ENCODE measurements around the gene PLCD1.
"Not testable (repeated sequence)": the region's sequence is repeated elsewhere in the genome, so short reads cannot be mapped to it uniquely, and the experiment has no call there.

Gene PLCD1

DNA sequence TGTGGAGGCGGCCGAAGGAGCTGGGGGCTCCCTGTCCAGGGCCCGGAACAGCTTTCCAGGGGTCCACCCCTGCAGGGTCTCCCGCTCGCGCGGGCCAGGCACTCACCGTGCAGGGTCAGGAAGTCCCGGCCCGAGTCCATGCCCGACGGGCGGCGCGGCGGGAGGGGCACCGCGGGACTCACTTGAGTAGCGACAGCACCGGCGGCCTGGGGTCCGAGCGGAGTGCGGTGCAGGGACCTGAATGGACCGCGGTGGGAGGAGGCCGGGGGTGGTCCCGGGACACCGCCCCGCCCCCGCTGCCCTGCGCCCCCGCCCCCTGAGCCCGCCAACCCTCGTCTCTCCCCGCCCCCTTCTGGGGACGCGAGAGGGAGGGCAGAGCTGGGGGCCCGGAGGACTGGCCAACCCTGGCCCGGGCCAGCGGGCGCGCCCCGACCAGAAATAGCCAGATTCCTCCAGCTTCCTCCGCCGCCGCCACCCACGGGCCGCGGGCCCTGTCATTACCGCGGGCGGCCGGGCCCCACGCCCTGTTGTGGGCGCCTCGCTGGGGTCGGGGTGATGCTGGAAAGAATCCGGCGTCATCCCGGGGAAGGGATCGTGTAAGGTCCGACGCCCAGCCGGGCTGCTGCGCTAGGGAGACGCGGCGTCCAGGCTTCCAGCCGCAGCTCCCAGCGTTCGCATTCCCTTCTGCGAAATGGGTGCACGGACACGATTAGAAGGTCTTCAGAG is at the start of gene PLCD1:
Gene PLCD1 (minus strand): TSS at position 243 of the 726 bp plus-strand sequence. CDS start 103 bp downstream, at position 140.
- no peak within 1 kb of the TSS for H3K27ac ChIP-seq (ENCODE audit: low read length)
- H3K4me3 ChIP-seq (ENCODE audit: low read length) = no peak within 1 kb of the TSS
- no peaks in the 10 kb centered on the region for H3K9me3 ChIP-seq (ENCODE audit: insufficient read depth, low read length)
- no peak within 1 kb of the TSS for H3K9ac ChIP-seq (ENCODE audit: low read length)
- H3K4me2 ChIP-seq (ENCODE audit: low read length) = no peak within 1 kb of the TSS
- no peaks in the 10 kb centered on the region for H3K27me3 ChIP-seq (ENCODE audit: low read depth, low read length)
- no peak within 1 kb of the TSS for H2AFZ ChIP-seq (ENCODE audit: low read depth, low read length)
- TF ChIP-seq, protein P1, sequence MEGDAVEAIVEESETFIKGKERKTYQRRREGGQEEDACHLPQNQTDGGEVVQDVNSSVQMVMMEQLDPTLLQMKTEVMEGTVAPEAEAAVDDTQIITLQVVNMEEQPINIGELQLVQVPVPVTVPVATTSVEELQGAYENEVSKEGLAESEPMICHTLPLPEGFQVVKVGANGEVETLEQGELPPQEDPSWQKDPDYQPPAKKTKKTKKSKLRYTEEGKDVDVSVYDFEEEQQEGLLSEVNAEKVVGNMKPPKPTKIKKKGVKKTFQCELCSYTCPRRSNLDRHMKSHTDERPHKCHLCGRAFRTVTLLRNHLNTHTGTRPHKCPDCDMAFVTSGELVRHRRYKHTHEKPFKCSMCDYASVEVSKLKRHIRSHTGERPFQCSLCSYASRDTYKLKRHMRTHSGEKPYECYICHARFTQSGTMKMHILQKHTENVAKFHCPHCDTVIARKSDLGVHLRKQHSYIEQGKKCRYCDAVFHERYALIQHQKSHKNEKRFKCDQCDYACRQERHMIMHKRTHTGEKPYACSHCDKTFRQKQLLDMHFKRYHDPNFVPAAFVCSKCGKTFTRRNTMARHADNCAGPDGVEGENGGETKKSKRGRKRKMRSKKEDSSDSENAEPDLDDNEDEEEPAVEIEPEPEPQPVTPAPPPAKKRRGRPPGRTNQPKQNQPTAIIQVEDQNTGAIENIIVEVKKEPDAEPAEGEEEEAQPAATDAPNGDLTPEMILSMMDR (IDR thresholded peaks at IDR 0.05; ENCODE audit: low read depth, low read length) = no peak
- TF ChIP-seq EZH2phosphoT487 (IDR thresholded peaks at IDR 0.05; ENCODE audit: low read depth) = no peak
- H3K36me3 ChIP-seq (replicated peaks; ENCODE audit: low read depth, low read length) = no peaks in the 10 kb centered on the region
- peaks cover 7% of the 10 kb centered on the region for H3K4me1 ChIP-seq (ENCODE audit: low read length)
- no peaks in the 10 kb centered on the region for H3K79me2 ChIP-seq (ENCODE audit: low read length)
- no peaks in the 10 kb centered on the region for H4K20me1 ChIP-seq (ENCODE audit: insufficient read depth, low read length)

DNA sequence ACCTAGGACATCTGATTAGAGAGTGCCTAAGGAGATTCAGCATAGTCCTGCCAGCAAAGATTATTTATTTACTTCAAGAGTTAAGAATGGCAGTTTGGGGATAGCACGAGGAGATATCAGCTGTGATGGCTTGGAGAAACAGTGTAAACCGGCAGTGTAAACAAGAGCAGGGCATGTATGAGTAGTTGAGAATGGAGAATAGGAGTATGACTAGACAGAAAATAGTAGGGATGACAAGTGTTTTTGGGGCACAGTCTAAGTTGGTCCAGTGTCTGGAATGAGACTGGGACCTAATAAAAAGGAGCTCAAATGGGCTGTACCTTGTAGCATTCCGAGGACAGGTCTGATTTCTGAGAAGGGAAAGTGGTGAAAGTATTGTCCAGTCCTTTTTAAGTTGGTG is 47.6 kb upstream of the PLCD1 start:
- not testable (repeated sequence) for H3K4me3 ChIP-seq (ENCODE audit: low read length); H3K36me3 ChIP-seq (replicated peaks; ENCODE audit: low read depth, low read length); H3K4me1 ChIP-seq (ENCODE audit: low read length); H3K9ac ChIP-seq (ENCODE audit: low read length); H2AFZ ChIP-seq (ENCODE audit: low read depth, low read length); H3K4me2 ChIP-seq (ENCODE audit: low read length); H3K9me3 ChIP-seq (ENCODE audit: insufficient read depth, low read length); H4K20me1 ChIP-seq (ENCODE audit: insufficient read depth, low read length); H3K27me3 ChIP-seq (ENCODE audit: low read depth, low read length); H3K27ac ChIP-seq (ENCODE audit: low read length); H3K79me2 ChIP-seq (ENCODE audit: low read length)

DNA sequence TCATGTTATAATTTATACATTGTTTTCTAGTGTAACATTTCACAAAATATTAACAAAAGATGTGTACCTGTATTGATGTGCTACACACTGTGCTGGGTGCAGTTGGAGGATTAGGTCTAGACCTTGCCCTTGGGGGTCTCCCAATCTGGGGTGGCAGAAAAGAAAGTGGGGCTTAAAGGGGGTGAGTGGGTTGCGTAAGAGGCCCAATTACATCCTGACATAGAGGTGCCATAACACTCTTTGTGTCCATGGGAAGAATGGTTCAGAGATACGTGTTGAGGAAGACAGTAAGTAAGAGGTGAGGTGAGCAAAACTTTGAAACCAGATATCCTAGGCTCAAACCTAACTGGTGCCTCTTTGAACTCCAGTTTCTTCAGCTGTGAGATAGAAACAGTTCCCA is 40.6 kb upstream of the PLCD1 start:
- H3K4me2 ChIP-seq (ENCODE audit: low read length) = no peak overlapping the region

DNA sequence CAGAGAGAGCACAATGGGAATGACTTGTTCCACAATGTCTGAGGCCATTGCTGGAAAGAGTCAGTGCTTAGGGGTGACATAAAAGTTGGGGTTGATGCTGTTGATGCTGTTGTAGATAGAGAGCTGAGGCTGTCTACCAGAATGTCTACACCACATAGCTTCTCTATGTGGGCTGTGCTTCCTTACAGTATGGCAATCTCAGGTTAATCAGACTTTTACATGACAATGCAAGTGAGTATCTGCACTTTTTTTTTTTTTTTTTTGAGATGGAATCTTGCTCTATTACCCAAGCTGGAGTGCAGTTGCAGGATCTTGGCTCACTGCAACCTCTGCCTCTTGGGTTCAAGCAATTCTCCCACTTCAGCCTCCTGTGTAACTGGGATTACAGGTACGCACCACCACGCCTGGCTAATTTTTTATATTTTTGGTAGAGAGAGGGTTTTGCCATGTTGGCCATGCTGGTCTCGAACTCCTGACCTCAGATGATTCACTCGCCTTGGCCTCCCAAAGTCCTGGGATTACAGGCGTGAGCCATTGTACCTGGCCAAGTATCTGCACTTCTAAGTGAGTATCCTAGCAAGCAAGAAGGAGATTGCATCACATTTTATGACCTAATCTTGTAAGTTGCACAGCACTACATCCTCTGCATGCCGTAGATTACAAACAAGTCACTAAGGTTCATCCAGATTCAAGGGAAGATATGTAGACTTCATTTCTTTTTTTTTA is 38.2 kb upstream of the PLCD1 start:
- TF ChIP-seq, protein P1 (IDR thresholded peaks at IDR 0.05; ENCODE audit: low read depth, low read length) = no peak
- no peak for TF ChIP-seq EZH2phosphoT487 (IDR thresholded peaks at IDR 0.05; ENCODE audit: low read depth)
- H3K27ac ChIP-seq (ENCODE audit: low read length) = no peak overlapping the region
- peaks cover 24% of the 10 kb centered on the region for H3K27me3 ChIP-seq (ENCODE audit: low read depth, low read length)
- no peaks in the 10 kb centered on the region for H3K36me3 ChIP-seq (replicated peaks; ENCODE audit: low read depth, low read length)
- no peak overlapping the region for H3K9ac ChIP-seq (ENCODE audit: low read length)
- H3K4me1 ChIP-seq (ENCODE audit: low read length) = no peaks in the 10 kb centered on the region
- no peak overlapping the region for H3K4me3 ChIP-seq (ENCODE audit: low read length)
- H2AFZ ChIP-seq (ENCODE audit: low read depth, low read length) = no peak overlapping the region
- H3K4me2 ChIP-seq (ENCODE audit: low read length) = no peak overlapping the region
- H3K79me2 ChIP-seq (ENCODE audit: low read length) = no peaks in the 10 kb centered on the region
- no peaks in the 10 kb centered on the region for H4K20me1 ChIP-seq (ENCODE audit: insufficient read depth, low read length)
- no peaks in the 10 kb centered on the region for H3K9me3 ChIP-seq (ENCODE audit: insufficient read depth, low read length)

More for the DNA sequence above, 40.6 kb upstream of the PLCD1 start:
- no peaks in the 10 kb centered on the region for H3K36me3 ChIP-seq (replicated peaks; ENCODE audit: low read depth, low read length)
- H3K4me1 ChIP-seq (ENCODE audit: low read length) = no peaks in the 10 kb centered on the region
- no peak overlapping the region for H3K9ac ChIP-seq (ENCODE audit: low read length)
- no peak overlapping the region for H3K4me3 ChIP-seq (ENCODE audit: low read length)
- H3K79me2 ChIP-seq (ENCODE audit: low read length) = no peaks in the 10 kb centered on the region
- H2AFZ ChIP-seq (ENCODE audit: low read depth, low read length) = no peak overlapping the region
- no peak overlapping the region for H3K27ac ChIP-seq (ENCODE audit: low read length)
- no peaks in the 10 kb centered on the region for H3K9me3 ChIP-seq (ENCODE audit: insufficient read depth, low read length)
- H4K20me1 ChIP-seq (ENCODE audit: insufficient read depth, low read length) = no peaks in the 10 kb centered on the region
- no peak for TF ChIP-seq EZH2phosphoT487 (IDR thresholded peaks at IDR 0.05; ENCODE audit: low read depth)
- TF ChIP-seq, protein P1 (IDR thresholded peaks at IDR 0.05; ENCODE audit: low read depth, low read length) = no peak
- peaks cover 21% of the 10 kb centered on the region for H3K27me3 ChIP-seq (ENCODE audit: low read depth, low read length)

DNA sequence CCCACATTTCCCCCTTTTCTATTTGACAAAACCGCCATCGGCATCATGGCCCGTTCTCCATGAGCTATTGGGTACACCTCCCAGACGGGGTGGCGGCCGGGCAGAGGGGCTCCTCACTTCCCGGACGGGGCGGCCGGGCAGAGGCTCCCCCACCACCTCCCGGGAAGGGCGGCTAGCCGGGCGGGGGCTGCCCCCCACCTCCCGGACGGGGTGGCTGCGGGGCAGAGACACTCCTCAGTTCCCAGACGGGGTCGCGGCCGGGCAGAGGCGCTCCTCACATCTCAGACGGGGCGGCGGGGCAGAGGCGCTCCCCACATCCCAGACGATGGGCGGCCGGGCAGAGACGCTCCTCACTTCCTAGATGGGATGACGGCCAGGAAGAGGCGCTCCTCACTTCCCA is 35.0 kb upstream of the PLCD1 start:
- H3K4me2 ChIP-seq (ENCODE audit: low read length); H3K79me2 ChIP-seq (ENCODE audit: low read length); H3K9me3 ChIP-seq (ENCODE audit: insufficient read depth, low read length); H3K9ac ChIP-seq (ENCODE audit: low read length); H3K27ac ChIP-seq (ENCODE audit: low read length); H3K36me3 ChIP-seq (replicated peaks; ENCODE audit: low read depth, low read length); H3K4me1 ChIP-seq (ENCODE audit: low read length); H4K20me1 ChIP-seq (ENCODE audit: insufficient read depth, low read length); H3K4me3 ChIP-seq (ENCODE audit: low read length); H2AFZ ChIP-seq (ENCODE audit: low read depth, low read length): not testable (repeated sequence)
- peaks cover 34% of the 10 kb centered on the region for H3K27me3 ChIP-seq (ENCODE audit: low read depth, low read length)

Measured in OCI-LY3 (cell line).